K562 (cell line): ENCODE results near the gene PPHLN1. TPM values are rescaled to one million over a fixed set of nuclear protein-coding genes. Genes with fewer than 3 reads are reported as not detected.

ENCODE experiments used
- AFF4 ChIP-seq: sonication (generic); formaldehyde crosslinking; IDR thresholded peaks from 2 replicates; pipeline ENCODE4 v1.8.0; 2023; ENCODE audit warnings: mild to moderate bottlenecking, missing genetic modification reagents
- ARHGAP35 ChIP-seq: fragments of 450-650 bp; IDR thresholded peaks from 2 replicates; pipeline ENCODE4 v1.6.1; 2018; ENCODE audit not compliant: partially characterized antibody
- ARID3B ChIP-seq: fragments of 250-450 bp; sonication (Bioruptor Pico); IDR thresholded peaks from 2 replicates; pipeline ENCODE4 v1.4.0; 2020; ENCODE audit warnings: borderline replicate concordance
- CHD2 ChIP-seq: IDR thresholded peaks from 2 replicates; pipeline ENCODE4 v1.6.1; 2011; ENCODE audit warnings: low read depth, low read length
- CTBP1 ChIP-seq: fragments of 450-650 bp; IDR thresholded peaks from 2 replicates; pipeline ENCODE4 v1.6.1; 2016; ENCODE audit warnings: borderline replicate concordance
- GTF2F1 ChIP-seq: IDR thresholded peaks from 2 replicates; pipeline ENCODE4 v1.6.1; 2011; ENCODE audit warnings: low read depth, low read length, improper control_type of control experiment
- HIVEP1 ChIP-seq: fragments of 250-450 bp; sonication (Bioruptor Pico); IDR thresholded peaks from 2 replicates; pipeline ENCODE4 v1.4.0; 2020; ENCODE audit warnings: mild to moderate bottlenecking
- ID3 ChIP-seq, 2 experiments: fragments of 250-450 bp in 1 of 2; fragments of 450-650 bp in 1 of 2; sonication (Bioruptor Pico) in 1 of 2; IDR thresholded peaks; 2 replicates each; pipeline versions ENCODE4 v1.6.1 to v1.8.0; 2016 to 2021; ENCODE audit warnings: mild to moderate bottlenecking in 2 of 2, moderate library complexity in 2 of 2, missing compliant biosample characterization in 1 of 2, missing genetic modification characterization in 1 of 2
- IRF1 ChIP-seq: sonication (generic); formaldehyde crosslinking; IDR thresholded peaks from 2 replicates; pipeline ENCODE4 v1.8.0; 2022; ENCODE audit warnings: missing genetic modification reagents, mild to moderate bottlenecking, borderline replicate concordance
- KDM5B ChIP-seq: fragments of 200-600 bp; sonication (generic); IDR thresholded peaks from 2 replicates; pipeline ENCODE4 v1.6.1; 2012; ENCODE audit warnings: low read depth, mild to moderate bottlenecking, moderate library complexity, low read length, control low read depth, inconsistent platforms; ENCODE audit not compliant: insufficient replicate concordance
- LEF1 ChIP-seq: fragments of 450-650 bp; IDR thresholded peaks from 2 replicates; pipeline ENCODE4 v1.6.1; 2016; ENCODE audit warnings: mild to moderate bottlenecking
- NONO ChIP-seq, 2 experiments: fragments of 200-400 bp in 1 of 2; fragments of 450-650 bp in 1 of 2; formaldehyde crosslinking in 1 of 2; IDR thresholded peaks; 2 replicates each; pipeline ENCODE4 v1.6.1; 2017; ENCODE audit warnings: low read depth in 2 of 2, mild to moderate bottlenecking in 2 of 2, moderate library complexity in 2 of 2, low read length in 1 of 2
- PHB ChIP-seq: fragments of 250-450 bp; sonication (Bioruptor Pico); IDR thresholded peaks from 2 replicates; pipeline ENCODE4 v1.5.0; 2021
- RBM17 ChIP-seq: fragments of 200-400 bp; formaldehyde crosslinking; IDR thresholded peaks from 2 replicates; pipeline ENCODE4 v1.6.1; 2017; ENCODE audit warnings: low read depth, mild to moderate bottlenecking, low read length, borderline replicate concordance
- RUNX1 ChIP-seq: sonication (generic); IDR thresholded peaks from 2 replicates; pipeline ENCODE4 v1.6.1; 2016; ENCODE audit warnings: antibody characterized with exemption, low read depth
- SMARCA4 ChIP-seq: fragments of 450-650 bp; IDR thresholded peaks from 2 replicates; pipeline ENCODE4 v1.6.1; 2016
- TRIM25 ChIP-seq: fragments of 450-650 bp; IDR thresholded peaks from 2 replicates; pipeline ENCODE4 v1.7.0; 2016; ENCODE audit warnings: borderline replicate concordance
- ZKSCAN1 ChIP-seq: fragments of 150-350 bp; IDR thresholded peaks from 2 replicates; pipeline ENCODE4 v1.6.1; 2016; ENCODE audit warnings: low read depth, low read length
- ZNF124 ChIP-seq: sonication (generic); formaldehyde crosslinking; IDR thresholded peaks from 2 replicates; pipeline ENCODE4 v1.8.1; 2022; ENCODE audit warnings: missing genetic modification reagents
- ZNF75A ChIP-seq: fragments of 450-650 bp; formaldehyde crosslinking; IDR thresholded peaks from 2 replicates; pipeline ENCODE4 v1.4.0; 2020; ENCODE audit warnings: mild to moderate bottlenecking
- ZNF785 ChIP-seq: fragments of 250-450 bp; sonication (Bioruptor Pico); IDR thresholded peaks from 2 replicates; pipeline ENCODE4 v1.4.0; 2020; ENCODE audit warnings: mild to moderate bottlenecking
- polyA plus RNA-seq, 8 experiments: library from polyadenylated mRNA; depleted of rRNA in 4 of 8; stranded (reverse) in 5 of 8; unstranded in 3 of 8; fragments of >200 nt; fragmentation: Nextera tagmentation in 2 of 8; fragmentation: Illumina TruSeq in 1 of 8; extraction: Ambion mirVana in 2 of 8; extraction: Trizol in 1 of 8; gene quantifications; 2 replicates each; pipeline versions ENCODE4 v1.2.1 to v1.2.3, GENCODE V29; 2011 to 2014; ENCODE audit warnings: inconsistent platforms in 1 of 8, missing spikeins in 1 of 8
- total RNA-seq, 7 experiments: library from RNA; depleted of rRNA in 6 of 7; stranded (reverse); fragments of >200 nt in 6 of 7; fragmentation: Illumina TruSeq in 2 of 7; extraction: Trizol in 2 of 7; gene quantifications; 2 replicates each; pipeline versions ENCODE4 v1.2.1 to v1.2.3, GENCODE V29; 2011 to 2021; ENCODE audit warnings: low replicate concordance in 1 of 7

The PPHLN1 gene
- total and polyA plus RNA-seq, 9 of the 15 experiments (the other 6 are each of a cell fraction or from before 2014, with no cell fraction given), result 66.3 to 112 (median 93.6) TPM

- TF ChIP-seq KDM5B (no peak), ARID3B (CRISPR knock-in tag) (no peak), TRIM25 (no peak), SMARCA4 (peak; percentile 90), RUNX1 (no peak), ZNF75A (no peak), CTBP1 (peak; percentile 67; the same call in 1 of the 2 replicates), GTF2F1 (no peak), ZKSCAN1 (no peak), NONO (IDR thresholded peaks at IDR 0.05; ENCODE audit: low read depth in 2 of 2, low read length in 1 of 2) (no peak), ZNF124 (CRISPR knock-in tag) (no peak), ZNF785 (CRISPR knock-in tag) (no peak), AFF4 (CRISPR knock-in tag) (no peak), PHB (CRISPR knock-in tag) (no peak), IRF1 (no peak), HIVEP1 (CRISPR knock-in tag) (no peak), LEF1 (peak; percentile 80), RBM17 (no peak), ARHGAP35 (no peak), ID3 (CRISPR knock-in tag; IDR thresholded peaks at IDR 0.05) (no peak), ID3 (tag; IDR thresholded peaks at IDR 0.05) (no peak), CHD2 (no peak)
Measured at GRCh38 chr12:42442888-42443287, 116.9 kb downstream of the PPHLN1 start (continued).
